HG03159 (cell line): ENCODE measurements around the gene PDHX.
"Not testable (repeated sequence)": the region's sequence is repeated elsewhere in the genome, so short reads cannot be mapped to it uniquely, and the experiment has no call there.

ENCODE experiments used
- ATAC-seq: cut with Tn5 transposase; IDR thresholded peaks from one replicate; pipeline ENCODE4 v1.9.1; 2021; ENCODE audit warnings: mild to moderate bottlenecking, moderate library complexity; ENCODE audit not compliant: unreplicated experiment

PDHX gene

GRCh38 chr11:34916015-34916842 lies at the start of gene PDHX, which contains the start of gene APIP:
Gene PDHX (plus strand): TSS chr11:34916618. CDS start chr11:34916656, 38 bp downstream.
Gene APIP (minus strand): TSS chr11:34916379. CDS start chr11:34916284, 95 bp downstream.
- ATAC-seq: peak; percentile 86

GRCh38 chr11:34869425-34869824 lies 47.0 kb upstream of the PDHX start:
- no peak for ATAC-seq

GRCh38 chr11:34870548-34871196 lies 45.7 kb upstream of the PDHX start:
- ATAC-seq: no peak

- ATAC-seq: no peak
These were observed 42.2 kb upstream of the PDHX start for GRCh38 chr11:34874202-34874601.

- no peak for ATAC-seq
These were observed 38.9 kb upstream of the PDHX start for GRCh38 chr11:34877375-34877975.

- ATAC-seq: no peak
These were observed 34.5 kb upstream of the PDHX start for GRCh38 chr11:34881900-34882299.

- ATAC-seq: no peak
These were observed 29.8 kb upstream of the PDHX start for GRCh38 chr11:34886609-34887008.

- no peak for ATAC-seq
These were observed 29.2 kb upstream of the PDHX start for GRCh38 chr11:34887260-34887659.

GRCh38 chr11:34890089-34890488 lies 26.3 kb upstream of the PDHX start:
- ATAC-seq: no peak

- no peak for ATAC-seq
These were observed 25.6 kb upstream of the PDHX start for GRCh38 chr11:34890812-34891211.

- ATAC-seq: no peak
These were observed 24.8 kb upstream of the PDHX start for GRCh38 chr11:34891611-34892010.

GRCh38 chr11:34893416-34893815 lies 23.0 kb upstream of the PDHX start:
- ATAC-seq: no peak

GRCh38 chr11:34896191-34896590 lies 20.2 kb upstream of the PDHX start:
- ATAC-seq: not testable (repeated sequence)

- no peak for ATAC-seq
These were observed 19.1 kb upstream of the PDHX start for GRCh38 chr11:34897171-34897870.

GRCh38 chr11:34898474-34898873 lies 17.9 kb upstream of the PDHX start:
- no peak for ATAC-seq

- ATAC-seq: no peak
These were observed 16.8 kb upstream of the PDHX start for GRCh38 chr11:34899633-34900016.

- ATAC-seq: no peak
These were observed 11.9 kb upstream of the PDHX start for GRCh38 chr11:34904421-34904955.

GRCh38 chr11:34905666-34906065 lies 10.8 kb upstream of the PDHX start:
- ATAC-seq: no peak

- ATAC-seq: peak; percentile 42
These were observed 8.4 kb upstream of the PDHX start for GRCh38 chr11:34907934-34908593.

GRCh38 chr11:34909415-34909814 lies 7.0 kb upstream of the PDHX start:
- no peak for ATAC-seq
